BLaER1 (cell line): Measurements from ENCODE around the gene PTPRN2.

Source experiments
- H3K27ac ChIP-seq: shearing (Covaris generic); formaldehyde crosslinking; 2 replicates; pipeline ENCODE4 v1.8.1; 2022
- H3K27me3 ChIP-seq: shearing (Covaris generic); formaldehyde crosslinking; 2 replicates; pipeline ENCODE4 v1.8.1; 2022
- H3K36me3 ChIP-seq: shearing (Covaris generic); formaldehyde crosslinking; 2 replicates; pipeline ENCODE4 v1.8.1; 2022
- H3K4me1 ChIP-seq: shearing (Covaris generic); formaldehyde crosslinking; 2 replicates; pipeline ENCODE4 v1.8.1; 2022
- H3K4me2 ChIP-seq: shearing (Covaris generic); formaldehyde crosslinking; 2 replicates; pipeline ENCODE4 v1.8.1; 2022
- H3K4me3 ChIP-seq: shearing (Covaris generic); formaldehyde crosslinking; 2 replicates; pipeline ENCODE4 v1.8.1; 2022
- H3K9ac ChIP-seq: shearing (Covaris generic); formaldehyde crosslinking; 2 replicates; pipeline ENCODE4 v1.8.1; 2022
- H3K9me3 ChIP-seq: shearing (Covaris generic); formaldehyde crosslinking; 2 replicates; pipeline ENCODE4 v1.8.1; 2022
- H4K20me1 ChIP-seq: shearing (Covaris generic); formaldehyde crosslinking; 2 replicates; pipeline ENCODE4 v1.8.1; 2022
- Cebpa-rat ChIP-seq: shearing (Covaris generic); IDR thresholded peaks from 2 replicates; pipeline ENCODE4 v1.8.1; 2022

Gene PTPRN2

DNA sequence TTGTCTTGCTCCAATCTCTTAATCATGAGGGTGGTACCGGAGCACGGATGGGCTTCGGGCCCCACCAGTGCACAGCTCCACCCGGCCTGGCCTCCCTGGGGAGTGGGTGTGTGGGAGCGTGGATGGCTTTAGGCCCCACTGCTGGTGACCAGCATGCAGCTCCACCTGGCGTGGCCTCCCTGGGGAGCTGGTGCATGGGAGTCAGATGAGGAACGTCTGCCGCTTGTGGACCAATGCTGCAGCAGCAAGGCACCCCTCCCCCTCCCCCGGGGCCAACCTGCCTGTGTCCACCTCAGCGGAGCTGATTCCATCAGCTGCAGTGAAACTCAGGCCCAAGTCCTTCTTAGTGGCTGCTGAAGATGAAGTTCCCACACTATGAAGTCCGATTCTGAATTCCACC is 511.4 kb downstream of the PTPRN2 start:
- H3K4me2 ChIP-seq: no peak overlapping the region
- no peak for TF ChIP-seq Cebpa-rat
- no peaks in the 10 kb centered on the region for H3K4me1 ChIP-seq
- no peaks in the 10 kb centered on the region for H4K20me1 ChIP-seq
- H3K36me3 ChIP-seq: no peaks in the 10 kb centered on the region
- no peak overlapping the region for H3K4me3 ChIP-seq
- no peaks in the 10 kb centered on the region for H3K27me3 ChIP-seq
- H3K9me3 ChIP-seq: no peaks in the 10 kb centered on the region
- no peak overlapping the region for H3K27ac ChIP-seq
- H3K9ac ChIP-seq: no peak overlapping the region

DNA sequence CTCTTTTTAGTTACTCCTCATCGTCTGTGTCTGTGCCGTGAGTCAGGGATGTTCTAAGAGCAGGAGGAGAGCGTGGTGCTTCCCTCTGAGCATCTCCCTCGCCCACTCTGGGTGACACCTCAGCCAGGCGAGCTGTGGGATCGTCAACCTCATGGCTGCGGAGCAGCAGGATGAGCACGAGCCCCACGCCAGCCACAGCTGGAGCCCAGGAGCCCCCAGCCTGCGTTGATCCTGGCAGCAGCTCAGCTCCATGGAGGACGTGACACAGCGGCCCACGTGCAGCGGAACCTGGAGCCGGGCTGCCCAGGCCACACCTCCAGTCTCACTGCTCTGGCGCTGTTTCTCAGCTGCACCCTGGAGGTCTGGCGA is 512.0 kb downstream of the PTPRN2 start:
- no peaks in the 10 kb centered on the region for H3K4me1 ChIP-seq
- H3K27me3 ChIP-seq: no peaks in the 10 kb centered on the region
- H3K27ac ChIP-seq: no peak overlapping the region
- no peaks in the 10 kb centered on the region for H4K20me1 ChIP-seq
- H3K4me3 ChIP-seq: no peak overlapping the region
- TF ChIP-seq Cebpa-rat: no peak
- H3K9ac ChIP-seq: no peak overlapping the region
- H3K9me3 ChIP-seq: peaks cover under 1% of the 10 kb centered on the region; the same call in 1 of the 2 replicates
- H3K36me3 ChIP-seq: no peaks in the 10 kb centered on the region
- H3K4me2 ChIP-seq: no peak overlapping the region

DNA sequence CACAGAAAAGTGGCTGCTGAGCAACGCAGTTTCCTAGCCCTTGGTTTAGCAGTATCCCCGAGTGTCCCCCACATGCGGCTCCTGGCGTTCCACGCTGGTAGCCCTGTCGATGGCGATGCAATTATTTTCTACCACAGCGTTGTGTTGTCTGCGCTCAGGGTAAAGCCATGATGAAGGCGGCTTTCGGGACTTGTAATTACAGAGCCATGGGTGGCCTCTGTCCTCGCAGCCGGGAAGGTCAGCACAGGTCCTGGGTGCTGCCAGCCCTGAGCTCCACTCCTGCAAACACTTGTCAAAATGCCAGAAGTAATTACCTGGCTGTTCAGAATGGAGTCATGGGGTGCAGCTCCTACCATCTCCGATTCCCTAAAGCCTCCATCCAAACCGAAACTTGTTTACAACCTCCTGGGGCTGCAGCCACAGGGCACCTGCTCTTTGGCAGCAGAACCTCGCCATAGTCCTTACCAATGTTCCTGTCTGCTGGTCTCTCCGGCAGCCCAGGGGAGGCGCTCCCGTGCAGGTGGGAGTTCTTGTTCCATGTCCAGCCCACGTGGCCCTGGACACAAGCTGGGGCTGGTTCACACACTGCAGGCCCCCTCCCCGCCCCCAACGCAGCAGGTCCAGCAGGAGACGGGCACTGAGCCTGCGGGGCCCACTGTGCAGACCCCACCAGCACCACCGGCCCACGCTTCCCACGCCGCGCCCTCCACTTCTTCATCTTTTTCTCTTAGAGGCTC is 512.6 kb downstream of the PTPRN2 start:
- H3K27me3 ChIP-seq: no peaks in the 10 kb centered on the region
- no peak overlapping the region for H3K4me3 ChIP-seq
- no peaks in the 10 kb centered on the region for H4K20me1 ChIP-seq
- no peak overlapping the region for H3K9ac ChIP-seq
- no peak overlapping the region for H3K4me2 ChIP-seq
- TF ChIP-seq Cebpa-rat: no peak
- 0 out of 2 replicates have a peak, but pooled peaks cover 3% of the 10 kb centered on the region for H3K36me3 ChIP-seq
- no peak overlapping the region for H3K27ac ChIP-seq
- H3K4me1 ChIP-seq: no peaks in the 10 kb centered on the region
- peaks cover 6% of the 10 kb centered on the region; the same call in 1 of the 2 replicates for H3K9me3 ChIP-seq

DNA sequence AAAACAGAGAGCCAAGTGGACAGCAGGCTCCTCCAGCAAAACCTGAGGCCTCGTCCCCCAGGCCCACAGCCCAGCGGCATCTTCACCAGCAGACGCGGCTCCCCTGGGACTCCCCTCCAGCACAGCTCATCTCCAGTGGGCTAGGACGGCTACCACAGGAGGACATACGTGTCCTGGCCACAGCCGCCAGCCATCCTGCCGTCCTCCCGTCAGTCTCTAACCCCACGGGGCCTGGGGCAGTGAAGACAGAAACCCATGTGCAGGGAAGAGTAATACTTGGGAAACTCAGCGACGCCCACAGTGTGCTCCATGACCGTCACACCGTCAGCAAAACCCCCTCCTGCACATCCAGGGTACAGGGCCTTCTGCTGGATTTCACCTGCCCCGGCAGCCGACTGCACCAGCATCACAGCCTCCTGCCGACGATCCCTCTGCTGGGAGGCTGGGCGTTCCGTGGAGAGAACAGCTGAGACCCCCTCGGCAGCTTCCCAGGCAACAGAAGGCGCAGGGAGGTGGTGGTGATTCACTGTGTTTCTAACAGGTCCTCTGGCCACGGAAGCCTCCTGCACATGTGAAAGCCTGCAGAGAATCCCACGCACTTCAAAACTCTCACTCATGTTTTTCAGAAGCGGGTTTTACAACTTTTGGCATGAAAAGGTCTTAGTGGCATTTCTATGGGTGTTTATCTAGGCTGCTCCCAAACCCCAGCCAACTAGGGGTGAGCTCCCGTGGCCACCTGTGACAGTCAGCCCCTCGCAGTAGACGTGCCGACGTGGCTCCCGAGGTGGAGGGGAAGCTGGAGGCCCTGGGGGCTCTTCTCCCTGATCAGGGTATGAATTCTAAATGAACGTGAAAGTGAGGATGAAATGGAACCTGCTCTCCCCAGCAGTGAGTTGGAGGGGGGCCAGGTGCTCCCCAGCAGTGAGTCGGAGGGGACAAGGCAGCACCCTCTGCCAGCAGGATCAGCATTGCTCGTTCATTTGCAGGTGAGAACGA is 513.5 kb downstream of the PTPRN2 start:
- no peak overlapping the region; the same call in 1 of the 2 replicates for H3K4me2 ChIP-seq
- no peak overlapping the region for H3K27ac ChIP-seq
- no peaks in the 10 kb centered on the region for H3K27me3 ChIP-seq
- 0 out of 2 replicates have a peak, but pooled peaks cover 3% of the 10 kb centered on the region for H3K36me3 ChIP-seq
- no peak overlapping the region for H3K9ac ChIP-seq
- H3K4me1 ChIP-seq: no peaks in the 10 kb centered on the region
- no peaks in the 10 kb centered on the region for H4K20me1 ChIP-seq
- no peak for TF ChIP-seq Cebpa-rat
- H3K9me3 ChIP-seq: peaks cover 7% of the 10 kb centered on the region; the same call in 1 of the 2 replicates
- H3K4me3 ChIP-seq: no peak overlapping the region

DNA sequence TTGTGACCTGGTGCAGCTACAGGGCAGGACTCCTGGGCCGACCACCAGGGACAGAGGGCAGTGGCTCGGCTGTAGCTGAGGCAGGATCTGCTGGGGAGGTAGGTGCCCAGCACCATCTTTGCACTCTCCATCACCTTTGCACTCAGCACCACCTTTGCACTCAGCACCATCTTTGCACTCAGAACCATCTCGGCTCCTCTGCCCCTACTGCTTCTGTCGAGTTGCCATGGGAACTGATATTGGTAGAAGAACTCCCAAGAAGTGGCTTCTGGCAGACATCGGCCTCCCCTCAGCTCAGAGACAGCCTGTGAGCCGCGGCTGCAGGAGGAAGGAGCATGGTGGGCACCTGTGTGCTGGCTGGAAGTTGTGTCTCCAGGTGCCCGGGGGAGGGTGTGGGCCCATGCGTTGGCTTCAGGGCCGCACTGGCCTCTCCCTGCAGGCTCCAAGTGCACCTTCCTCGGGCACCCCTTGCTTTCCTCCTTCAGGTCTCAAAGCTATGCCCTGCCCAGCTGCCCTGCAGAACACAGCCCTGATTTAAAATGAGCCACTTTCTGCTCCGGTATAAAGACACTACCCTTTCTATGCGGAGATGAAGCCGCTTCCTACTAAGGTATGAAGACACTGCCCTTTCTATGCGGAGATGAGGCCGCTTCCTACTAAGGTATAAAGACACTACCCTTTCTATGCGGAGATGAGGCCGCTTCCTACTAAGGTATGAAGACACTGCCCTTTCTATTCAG is 514.5 kb downstream of the PTPRN2 start:
- Histone ChIP-seq H3K36me3 (0 out of 2 replicates have a peak, but pooled peaks cover 3% of the 10 kb centered on the region), H3K27me3 (no peaks in the 10 kb centered on the region), H4K20me1 (no peaks in the 10 kb centered on the region), H3K9me3 (peaks cover 7% of the 10 kb centered on the region; the same call in 1 of the 2 replicates), H3K27ac (no peak overlapping the region), H3K4me2 (no peak overlapping the region), H3K4me3 (no peak overlapping the region), H3K9ac (no peak overlapping the region), H3K4me1 (peaks cover under 1% of the 10 kb centered on the region; the same call in 1 of the 2 replicates)
- no peak for TF ChIP-seq Cebpa-rat

DNA sequence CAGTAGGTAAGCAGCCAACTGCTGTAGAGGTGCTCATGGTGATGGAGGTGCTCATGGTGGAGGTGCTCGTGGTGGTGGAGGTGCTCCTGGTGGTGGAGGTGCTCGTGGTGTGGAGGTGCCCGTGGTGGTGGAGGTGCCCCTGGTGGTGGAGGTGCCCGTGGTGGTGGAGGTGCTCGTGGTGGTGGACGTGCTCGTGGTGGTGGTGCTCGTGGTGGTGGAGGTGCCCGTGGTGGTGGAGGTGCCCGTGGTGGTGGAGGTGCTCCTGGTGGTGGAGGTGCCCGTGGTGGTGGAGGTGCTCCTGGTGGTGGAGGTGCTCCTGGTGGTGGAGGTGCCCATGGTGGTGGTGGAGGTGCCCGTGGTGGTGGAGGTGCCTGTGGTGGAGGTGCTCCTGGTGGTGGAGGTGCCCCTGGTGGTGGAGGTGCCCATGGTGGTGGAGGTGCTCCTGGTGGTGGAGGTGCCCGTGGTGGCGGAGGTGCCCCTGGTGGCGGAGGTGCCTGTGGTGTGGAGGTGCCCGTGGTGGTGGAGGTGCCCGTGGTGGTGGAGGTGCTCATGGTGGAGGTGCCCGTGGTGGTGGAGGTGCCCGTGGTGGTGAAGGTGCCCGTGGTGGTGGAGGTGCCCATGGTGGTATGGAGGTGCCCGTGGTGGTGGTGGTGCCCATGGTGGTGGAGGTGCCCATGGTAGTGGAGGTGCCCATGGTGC is 517.3 kb downstream of the PTPRN2 start:
- peaks cover 13% of the 10 kb centered on the region for H3K4me1 ChIP-seq
- H4K20me1 ChIP-seq: no peaks in the 10 kb centered on the region
- TF ChIP-seq Cebpa-rat: no peak
- H3K9ac ChIP-seq: no peak overlapping the region
- 0 out of 2 replicates have a peak, but pooled peaks cover 3% of the 10 kb centered on the region for H3K36me3 ChIP-seq
- no peak overlapping the region for H3K4me2 ChIP-seq
- no peak overlapping the region for H3K4me3 ChIP-seq
- H3K27ac ChIP-seq: no peak overlapping the region
- H3K9me3 ChIP-seq: peaks cover 7% of the 10 kb centered on the region; the same call in 1 of the 2 replicates
- H3K27me3 ChIP-seq: no peaks in the 10 kb centered on the region

DNA sequence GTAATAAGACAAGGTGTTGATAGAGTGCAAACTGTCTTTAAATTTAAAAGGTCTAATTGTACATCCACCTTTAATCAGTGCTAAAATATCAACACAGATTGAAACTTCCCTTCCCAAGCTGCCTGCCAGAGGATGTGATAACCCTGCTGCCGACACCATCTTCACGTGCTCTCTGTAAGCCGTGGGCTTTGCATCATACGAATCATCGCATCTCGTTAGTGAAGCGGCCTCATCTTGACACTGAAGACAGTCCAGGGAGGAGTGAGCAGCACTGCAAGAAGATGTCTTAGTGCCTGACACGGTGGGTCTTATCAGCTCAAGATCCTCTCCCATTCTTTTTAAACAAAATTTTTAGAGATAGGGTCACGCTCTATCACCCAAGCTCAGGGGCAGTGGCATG is 518.8 kb downstream of the PTPRN2 start:
- H3K27me3 ChIP-seq: no peaks in the 10 kb centered on the region
- H3K9ac ChIP-seq: no peak overlapping the region
- H3K27ac ChIP-seq: no peak overlapping the region
- no peak overlapping the region for H3K4me3 ChIP-seq
- H4K20me1 ChIP-seq: no peaks in the 10 kb centered on the region
- peaks cover 25% of the 10 kb centered on the region for H3K4me1 ChIP-seq
- no peak overlapping the region for H3K4me2 ChIP-seq
- no peak for TF ChIP-seq Cebpa-rat
- peaks cover 7% of the 10 kb centered on the region; the same call in 1 of the 2 replicates for H3K9me3 ChIP-seq
- H3K36me3 ChIP-seq: 0 out of 2 replicates have a peak, but pooled peaks cover 3% of the 10 kb centered on the region

DNA sequence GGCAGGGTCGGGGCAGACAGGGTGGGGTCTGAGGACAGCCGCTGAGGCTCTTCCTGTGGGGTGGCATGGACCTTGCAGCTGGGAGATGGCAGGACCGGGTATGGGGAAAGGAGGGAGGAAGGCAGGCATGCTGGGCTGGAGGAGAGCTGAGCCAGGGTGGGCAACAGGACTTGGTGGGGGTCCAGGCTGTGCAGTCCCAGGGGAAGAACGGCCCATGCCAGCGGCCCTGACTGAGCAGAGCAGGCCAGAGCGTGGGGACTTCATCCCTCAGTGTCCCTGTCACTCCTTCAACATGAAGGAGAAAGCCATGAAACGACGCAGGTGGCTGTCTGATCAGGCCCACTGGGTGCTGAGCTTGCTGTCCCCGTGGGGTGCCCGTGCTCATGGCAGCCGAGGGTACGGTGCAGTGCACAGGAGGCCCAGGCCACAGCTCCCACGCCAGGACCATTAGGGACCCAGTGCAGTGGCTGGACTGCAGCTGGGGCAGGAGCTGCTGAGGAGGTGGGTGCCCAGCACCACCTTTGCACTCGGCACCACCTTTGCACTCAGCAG is 519.6 kb downstream of the PTPRN2 start:
- peaks cover 13% of the 10 kb centered on the region; the same call in 1 of the 2 replicates for H3K9me3 ChIP-seq
- H3K4me2 ChIP-seq: peak overlapping the region; percentile 37
- TF ChIP-seq Cebpa-rat: no peak

More for the DNA sequence above, 519.6 kb downstream of the PTPRN2 start:
- Histone ChIP-seq H3K4me3 (no peak overlapping the region), H4K20me1 (no peaks in the 10 kb centered on the region), H3K9ac (no peak overlapping the region), H3K27me3 (no peaks in the 10 kb centered on the region), H3K36me3 (0 out of 2 replicates have a peak, but pooled peaks cover 3% of the 10 kb centered on the region), H3K27ac (no peak overlapping the region), H3K4me1 (peaks cover 25% of the 10 kb centered on the region)
